ENCODE results near the gene MBD5.

MBD5 gene

DNA sequence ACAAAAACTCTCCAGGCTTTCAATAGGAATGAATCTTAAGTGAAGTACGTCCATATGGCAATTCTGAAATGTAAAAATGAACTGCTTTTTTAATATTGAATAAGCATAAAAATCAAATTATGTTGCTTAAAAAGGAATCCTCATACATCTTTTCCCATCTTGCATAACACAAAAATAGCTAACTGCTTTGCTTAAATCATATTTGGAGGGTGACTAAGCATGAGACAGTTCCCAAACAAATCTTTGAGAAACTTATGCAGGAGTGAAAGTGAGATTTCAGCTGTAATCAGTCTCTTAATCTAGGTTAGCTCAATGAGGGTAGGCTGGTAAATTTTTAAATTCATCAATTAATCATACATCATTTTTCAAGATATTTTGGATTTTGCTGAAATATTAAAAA lies 111.5 kb downstream of the MBD5 start:
- no peak overlapping the region for H2BK12ac ChIP-seq (ENCODE audit: low read length)
- no peaks in the 10 kb centered on the region for H3K4me1 ChIP-seq (ENCODE audit: control insufficient read depth in 2 of 2, insufficient read depth in 1 of 2, low read depth in 1 of 2, low read length in 2 of 2)
- no peak overlapping the region for H4K8ac ChIP-seq (ENCODE audit: low read depth, low read length)
- H3K4ac ChIP-seq (ENCODE audit: low read length): no peak overlapping the region
- H3K14ac ChIP-seq (ENCODE audit: low read length): no peak overlapping the region
- no peak overlapping the region for H2AK5ac ChIP-seq (ENCODE audit: low read depth, low read length)
- no peak overlapping the region for H3K9ac ChIP-seq (ENCODE audit: low read depth, low read length, poor library complexity)
- H2AFZ ChIP-seq (ENCODE audit: low read length): no peak overlapping the region
- no peak overlapping the region for H4K91ac ChIP-seq (ENCODE audit: low read depth, low read length, poor library complexity)
- H3K4me2 ChIP-seq (ENCODE audit: insufficient read depth, low read length, poor library complexity, severe bottlenecking): no peak overlapping the region
- H3K27me3 ChIP-seq (ENCODE audit: control insufficient read depth in 3 of 3, insufficient read depth in 3 of 3, low read depth in 1 of 3, low read length in 3 of 3): no peaks in the 10 kb centered on the region
- H2BK5ac ChIP-seq (ENCODE audit: low read length): no peak overlapping the region
- H2BK15ac ChIP-seq (ENCODE audit: low read length): no peak overlapping the region
- H3K18ac ChIP-seq (ENCODE audit: low read length): no peak overlapping the region
- no peaks in the 10 kb centered on the region for H3K9me3 ChIP-seq (replicated peaks in 1 of 2; ENCODE audit: control insufficient read depth in 2 of 2, insufficient read depth in 1 of 2, low read depth in 1 of 2, low read length in 2 of 2)
- no peak overlapping the region for H3K27ac ChIP-seq (replicated peaks; ENCODE audit: low read length)
- no peak overlapping the region for H3K23ac ChIP-seq (ENCODE audit: low read depth, low read length, poor library complexity)
- no peaks in the 10 kb centered on the region for H3K36me3 ChIP-seq (replicated peaks in 1 of 2; ENCODE audit: control insufficient read depth in 2 of 2, insufficient read depth in 2 of 2, low read length in 2 of 2)
- no peak for DNase-seq (ENCODE audit: low spot score)
- no peak overlapping the region for H3K4me3 ChIP-seq (ENCODE audit: low read length in 2 of 2)
- WGBS, 2 donors (ENCODE audit: extremely low coverage in 2 of 2, insufficient read length in 2 of 2, insufficient replicate concordance in 1 of 2): no CpG with 5 or more reads among the region's 1 CpG
- H2BK120ac ChIP-seq (ENCODE audit: low read depth, low read length): no peak overlapping the region
- peaks cover 2% of the 10 kb centered on the region for H3K79me1 ChIP-seq (ENCODE audit: low read depth, low read length)

DNA sequence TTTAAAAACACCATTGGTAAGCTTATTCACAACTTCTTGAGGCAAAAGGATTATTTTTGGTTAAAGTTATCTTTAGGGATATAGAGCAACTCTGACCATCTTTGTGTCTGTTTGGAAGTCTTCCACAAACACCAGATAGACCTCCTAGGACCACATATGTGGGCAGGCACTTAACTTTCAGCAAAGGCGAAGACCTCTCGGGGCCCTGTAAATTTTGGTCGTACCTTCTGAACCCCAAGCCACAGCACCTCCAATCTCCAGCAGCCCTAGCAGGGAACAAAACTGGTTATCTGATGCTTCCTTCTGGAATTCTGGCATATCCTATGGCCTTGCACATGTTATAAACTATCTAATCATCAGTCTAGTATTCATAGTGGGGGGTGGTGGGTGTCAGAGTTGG lies 114.8 kb downstream of the MBD5 start:
- no peaks in the 10 kb centered on the region for H3K36me3 ChIP-seq (replicated peaks in 1 of 2; ENCODE audit: control insufficient read depth in 2 of 2, insufficient read depth in 2 of 2, low read length in 2 of 2)
- no peak overlapping the region for H3K18ac ChIP-seq (ENCODE audit: low read length)
- H3K27me3 ChIP-seq (ENCODE audit: control insufficient read depth in 3 of 3, insufficient read depth in 3 of 3, low read depth in 1 of 3, low read length in 3 of 3): no peaks in the 10 kb centered on the region
- H4K8ac ChIP-seq (ENCODE audit: low read depth, low read length): no peak overlapping the region
- H3K4ac ChIP-seq (ENCODE audit: low read length): no peak overlapping the region
- H3K4me3 ChIP-seq (ENCODE audit: low read length in 2 of 2): no peak overlapping the region
- no peak overlapping the region for H3K14ac ChIP-seq (ENCODE audit: low read length)
- H2BK120ac ChIP-seq (ENCODE audit: low read depth, low read length): no peak overlapping the region
- H2AK5ac ChIP-seq (ENCODE audit: low read depth, low read length): no peak overlapping the region
- no peak overlapping the region for H2BK12ac ChIP-seq (ENCODE audit: low read length)
- H2BK5ac ChIP-seq (ENCODE audit: low read length): no peak overlapping the region
- no peak overlapping the region for H3K27ac ChIP-seq (replicated peaks; ENCODE audit: low read length)
- no peak overlapping the region for H2AFZ ChIP-seq (ENCODE audit: low read length)
- H3K9me3 ChIP-seq (replicated peaks in 1 of 2; ENCODE audit: control insufficient read depth in 2 of 2, insufficient read depth in 1 of 2, low read depth in 1 of 2, low read length in 2 of 2): no peaks in the 10 kb centered on the region
- no peak for DNase-seq (ENCODE audit: low spot score)
- H3K79me1 ChIP-seq (ENCODE audit: low read depth, low read length): peaks cover 2% of the 10 kb centered on the region
- no CpG with 5 or more reads among the region's 3 CpGs for WGBS, 2 donors (ENCODE audit: extremely low coverage in 2 of 2, insufficient read length in 2 of 2, insufficient replicate concordance in 1 of 2)
- no peaks in the 10 kb centered on the region for H3K4me1 ChIP-seq (ENCODE audit: control insufficient read depth in 2 of 2, insufficient read depth in 1 of 2, low read depth in 1 of 2, low read length in 2 of 2)
- no peak overlapping the region for H3K9ac ChIP-seq (ENCODE audit: low read depth, low read length, poor library complexity)
- H4K91ac ChIP-seq (ENCODE audit: low read depth, low read length, poor library complexity): no peak overlapping the region
- no peak overlapping the region for H3K4me2 ChIP-seq (ENCODE audit: insufficient read depth, low read length, poor library complexity, severe bottlenecking)
- no peak overlapping the region for H2BK15ac ChIP-seq (ENCODE audit: low read length)
- H3K23ac ChIP-seq (ENCODE audit: low read depth, low read length, poor library complexity): no peak overlapping the region

DNA sequence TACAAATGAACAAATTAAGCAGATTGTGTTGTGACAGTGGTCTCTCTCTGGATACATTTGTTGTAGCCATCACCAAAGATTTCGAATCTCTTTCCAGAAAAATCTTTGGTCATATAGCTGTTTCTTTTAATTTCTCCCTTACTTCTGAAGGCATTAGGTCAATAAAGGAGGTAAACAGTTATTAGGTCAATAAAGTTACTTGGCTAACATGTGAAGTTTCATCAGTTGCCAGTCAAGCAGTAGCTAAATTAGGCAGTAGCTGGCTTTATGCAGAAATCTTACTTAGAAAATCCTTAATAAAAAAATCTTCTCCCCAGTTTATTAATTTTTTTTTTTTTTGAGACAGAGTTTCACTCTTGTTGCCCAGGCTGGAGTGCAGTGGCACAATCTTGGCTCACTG lies 115.5 kb downstream of the MBD5 start:
- H2BK5ac ChIP-seq (ENCODE audit: low read length): no peak overlapping the region
- no peak overlapping the region for H3K23ac ChIP-seq (ENCODE audit: low read depth, low read length, poor library complexity)
- H2BK120ac ChIP-seq (ENCODE audit: low read depth, low read length): no peak overlapping the region
- H3K4ac ChIP-seq (ENCODE audit: low read length): no peak overlapping the region
- no peaks in the 10 kb centered on the region for H3K9me3 ChIP-seq (replicated peaks in 1 of 2; ENCODE audit: control insufficient read depth in 2 of 2, insufficient read depth in 1 of 2, low read depth in 1 of 2, low read length in 2 of 2)
- no peak overlapping the region for H3K4me2 ChIP-seq (ENCODE audit: insufficient read depth, low read length, poor library complexity, severe bottlenecking)
- H3K4me1 ChIP-seq (ENCODE audit: control insufficient read depth in 2 of 2, insufficient read depth in 1 of 2, low read depth in 1 of 2, low read length in 2 of 2): no peaks in the 10 kb centered on the region
- no peak overlapping the region for H2AFZ ChIP-seq (ENCODE audit: low read length)
- no peak overlapping the region for H4K8ac ChIP-seq (ENCODE audit: low read depth, low read length)
- no peak overlapping the region for H2BK15ac ChIP-seq (ENCODE audit: low read length)
- H3K14ac ChIP-seq (ENCODE audit: low read length): no peak overlapping the region
- H3K4me3 ChIP-seq (ENCODE audit: low read length in 2 of 2): no peak overlapping the region
- H4K91ac ChIP-seq (ENCODE audit: low read depth, low read length, poor library complexity): no peak overlapping the region
- no peaks in the 10 kb centered on the region for H3K36me3 ChIP-seq (replicated peaks in 1 of 2; ENCODE audit: control insufficient read depth in 2 of 2, insufficient read depth in 2 of 2, low read length in 2 of 2)
- H2BK12ac ChIP-seq (ENCODE audit: low read length): no peak overlapping the region
- no peak for DNase-seq (ENCODE audit: low spot score)
- no peak overlapping the region for H3K9ac ChIP-seq (ENCODE audit: low read depth, low read length, poor library complexity)
- H3K79me1 ChIP-seq (ENCODE audit: low read depth, low read length): peaks cover 2% of the 10 kb centered on the region
- no peak overlapping the region for H3K18ac ChIP-seq (ENCODE audit: low read length)
- no peaks in the 10 kb centered on the region for H3K27me3 ChIP-seq (ENCODE audit: control insufficient read depth in 3 of 3, insufficient read depth in 3 of 3, low read depth in 1 of 3, low read length in 3 of 3)
- H2AK5ac ChIP-seq (ENCODE audit: low read depth, low read length): no peak overlapping the region
- WGBS, 2 donors (ENCODE audit: extremely low coverage in 2 of 2, insufficient read length in 2 of 2, insufficient replicate concordance in 1 of 2): no CpG with 5 or more reads among the region's 1 CpG
- no peak overlapping the region for H3K27ac ChIP-seq (replicated peaks; ENCODE audit: low read length)

DNA sequence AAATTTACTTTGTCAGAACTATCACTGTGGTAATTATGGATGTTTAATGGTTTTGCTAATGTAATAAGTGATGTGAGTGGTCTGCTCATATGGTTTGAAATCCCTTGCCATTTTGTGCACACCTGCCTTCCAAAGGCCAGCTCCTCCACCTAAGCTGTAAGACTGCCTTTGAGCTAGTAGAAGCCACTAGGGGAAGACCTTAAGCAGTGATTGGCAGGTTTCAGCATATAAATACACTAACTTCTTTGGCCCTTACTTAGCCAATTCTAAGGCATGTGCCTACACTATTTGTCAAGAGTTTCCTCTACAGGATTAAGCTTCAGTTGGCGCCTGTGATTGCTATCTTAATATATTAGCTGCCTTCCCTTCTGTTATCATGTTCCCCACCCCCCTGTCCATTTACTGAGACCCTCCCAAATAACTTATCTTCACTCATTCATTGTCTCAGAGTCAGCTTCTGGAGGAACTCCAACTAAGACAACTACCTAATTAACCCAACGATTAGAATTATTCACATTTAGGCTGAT lies 141.1 kb downstream of the MBD5 start:
- Histone ChIP-seq H2BK15ac (ENCODE audit: low read length) (no peak overlapping the region), H3K4me1 (ENCODE audit: control insufficient read depth in 2 of 2, insufficient read depth in 1 of 2, low read depth in 1 of 2, low read length in 2 of 2) (peaks cover 0 to 1% of the 10 kb centered on the region in 2 donors), H2AK5ac (ENCODE audit: low read depth, low read length) (no peak overlapping the region), H2AFZ (ENCODE audit: low read length) (no peak overlapping the region), H3K18ac (ENCODE audit: low read length) (no peak overlapping the region), H4K8ac (ENCODE audit: low read depth, low read length) (no peak overlapping the region), H3K9ac (ENCODE audit: low read depth, low read length, poor library complexity) (no peak overlapping the region), H3K27me3 (ENCODE audit: control insufficient read depth in 3 of 3, insufficient read depth in 3 of 3, low read depth in 1 of 3, low read length in 3 of 3) (no peaks in the 10 kb centered on the region), H3K9me3 (replicated peaks in 1 of 2; ENCODE audit: control insufficient read depth in 2 of 2, insufficient read depth in 1 of 2, low read depth in 1 of 2, low read length in 2 of 2) (no peaks in the 10 kb centered on the region), H3K79me1 (ENCODE audit: low read depth, low read length) (no peaks in the 10 kb centered on the region), H2BK12ac (ENCODE audit: low read length) (no peak overlapping the region), H3K36me3 (replicated peaks in 1 of 2; ENCODE audit: control insufficient read depth in 2 of 2, insufficient read depth in 2 of 2, low read length in 2 of 2) (no peaks in the 10 kb centered on the region), H3K4me2 (ENCODE audit: insufficient read depth, low read length, poor library complexity, severe bottlenecking) (no peak overlapping the region), H3K4ac (ENCODE audit: low read length) (no peak overlapping the region), H3K23ac (ENCODE audit: low read depth, low read length, poor library complexity) (no peak overlapping the region), H3K14ac (ENCODE audit: low read length) (no peak overlapping the region), H2BK5ac (ENCODE audit: low read length) (no peak overlapping the region), H3K27ac (replicated peaks; ENCODE audit: low read length) (no peak overlapping the region), H3K4me3 (ENCODE audit: low read length in 2 of 2) (no peak overlapping the region), H2BK120ac (ENCODE audit: low read depth, low read length) (no peak overlapping the region), H4K91ac (ENCODE audit: low read depth, low read length, poor library complexity) (no peak overlapping the region)
- DNase-seq (ENCODE audit: low spot score): no peak
- no CpG with 5 or more reads among the region's 2 CpGs for WGBS, 2 donors (ENCODE audit: extremely low coverage in 2 of 2, insufficient read length in 2 of 2, insufficient replicate concordance in 1 of 2)
